Activated CD4-positive, alpha-beta T cell treated with anti-CD3 and anti-CD28 coated beads, Interleukin-2, amount 50 U/mL, for 1 hour (primary cell): ENCODE measurements around the gene TUBGCP2.
"Not testable (repeated sequence)": the region's sequence is repeated elsewhere in the genome, so short reads cannot be mapped to it uniquely, and the experiment has no call there.

Experiments used
- DNase-seq: peaks from one replicate; pipeline ENCODE4 v3.0.0-alpha.2; 2020

TUBGCP2 gene

DNA sequence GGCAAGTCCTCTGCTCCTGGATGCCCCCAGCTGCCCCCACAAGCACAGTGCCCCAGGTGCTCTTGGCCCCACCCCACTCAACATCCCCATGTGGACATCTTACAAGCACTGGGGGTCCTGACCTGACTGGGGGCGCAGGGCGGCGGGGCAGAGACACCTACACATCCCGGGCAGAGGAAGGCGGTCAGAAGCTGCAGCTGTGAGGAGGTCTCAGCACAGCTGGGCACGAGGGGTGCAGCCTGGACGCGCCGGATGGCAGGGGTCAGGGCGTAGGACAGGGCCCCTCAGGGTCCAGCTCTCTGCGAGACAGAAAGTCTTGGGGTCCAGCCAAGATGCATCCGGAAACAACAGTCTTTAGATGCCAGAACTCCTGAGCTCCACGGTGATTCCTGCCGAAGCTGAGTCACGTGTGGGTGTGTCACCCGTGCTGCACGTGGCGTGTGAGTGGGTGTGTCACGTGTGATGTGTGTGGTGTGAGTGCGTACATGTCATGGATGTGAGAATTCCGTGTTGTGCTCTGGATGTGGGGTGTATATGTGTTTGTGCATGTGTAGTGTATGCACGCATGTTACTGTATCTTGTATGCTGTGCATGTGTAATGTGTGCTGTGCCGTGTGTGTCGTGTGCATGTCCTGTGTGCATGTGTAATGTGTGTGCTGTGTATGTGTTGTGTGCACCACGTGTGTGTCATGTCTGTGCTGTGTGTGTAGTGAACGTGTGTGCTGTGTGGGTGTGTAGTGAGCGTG is 65.9 kb downstream of the TUBGCP2 start:
- no peak for DNase-seq

DNA sequence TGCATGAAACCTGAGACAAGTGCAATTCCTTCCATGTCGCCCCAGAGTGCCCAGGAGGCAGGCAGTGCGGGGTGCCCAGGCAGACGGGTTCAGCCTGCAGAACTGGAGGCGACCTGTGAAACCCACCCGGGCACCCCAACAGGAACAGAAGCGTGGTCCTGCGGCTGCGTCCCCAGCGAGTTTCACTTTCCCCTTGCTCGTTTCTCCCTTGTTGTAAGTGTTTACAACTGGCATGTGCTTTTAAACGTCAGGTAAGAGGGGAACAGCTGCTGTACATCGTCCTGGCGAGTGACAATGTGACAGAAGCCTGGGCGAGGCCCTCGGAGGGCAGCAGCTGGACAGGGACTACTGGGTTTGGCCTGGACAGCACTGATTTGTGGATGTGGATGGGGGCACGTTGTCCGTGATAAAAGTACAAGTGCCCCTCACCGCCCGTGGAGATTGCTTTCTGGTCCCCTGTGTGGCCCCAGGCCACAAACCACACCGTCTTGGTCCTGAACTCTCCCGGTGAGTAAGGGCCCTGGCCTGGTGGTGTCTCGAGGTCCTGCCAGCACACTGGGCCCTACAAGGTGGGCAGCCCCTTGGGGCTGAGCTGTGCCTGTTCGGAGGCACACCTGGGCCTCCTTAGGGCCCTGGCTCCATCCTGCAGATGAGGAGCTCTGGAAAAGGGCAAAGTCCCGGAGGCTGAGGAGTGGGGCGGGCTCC is 67.0 kb downstream of the TUBGCP2 start:
- no peak for DNase-seq

DNA sequence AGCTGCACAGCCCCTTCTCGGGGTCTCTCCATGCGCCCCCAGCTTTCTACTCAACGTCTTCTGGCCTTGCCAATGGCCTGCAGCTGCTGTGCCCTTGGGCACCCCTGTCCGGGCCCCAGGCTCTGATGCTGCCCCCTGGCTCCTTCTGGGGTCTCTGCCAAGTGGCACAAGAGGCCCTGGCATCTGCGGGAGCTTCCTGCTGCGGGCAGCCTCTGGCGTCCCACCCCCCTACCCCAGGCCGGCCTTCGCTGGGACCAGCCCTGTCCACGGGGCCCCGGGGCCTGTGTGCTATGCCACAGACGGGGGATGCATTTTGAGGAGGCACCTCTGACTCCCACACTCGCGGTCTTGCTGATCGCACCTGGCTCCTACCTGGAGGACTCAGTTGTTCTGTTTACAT is 68.7 kb downstream of the TUBGCP2 start:
- DNase-seq = no peak

GRCh38 chr10:133238466-133238804 is 70.2 kb downstream of the TUBGCP2 start:
- DNase-seq = no peak

DNA sequence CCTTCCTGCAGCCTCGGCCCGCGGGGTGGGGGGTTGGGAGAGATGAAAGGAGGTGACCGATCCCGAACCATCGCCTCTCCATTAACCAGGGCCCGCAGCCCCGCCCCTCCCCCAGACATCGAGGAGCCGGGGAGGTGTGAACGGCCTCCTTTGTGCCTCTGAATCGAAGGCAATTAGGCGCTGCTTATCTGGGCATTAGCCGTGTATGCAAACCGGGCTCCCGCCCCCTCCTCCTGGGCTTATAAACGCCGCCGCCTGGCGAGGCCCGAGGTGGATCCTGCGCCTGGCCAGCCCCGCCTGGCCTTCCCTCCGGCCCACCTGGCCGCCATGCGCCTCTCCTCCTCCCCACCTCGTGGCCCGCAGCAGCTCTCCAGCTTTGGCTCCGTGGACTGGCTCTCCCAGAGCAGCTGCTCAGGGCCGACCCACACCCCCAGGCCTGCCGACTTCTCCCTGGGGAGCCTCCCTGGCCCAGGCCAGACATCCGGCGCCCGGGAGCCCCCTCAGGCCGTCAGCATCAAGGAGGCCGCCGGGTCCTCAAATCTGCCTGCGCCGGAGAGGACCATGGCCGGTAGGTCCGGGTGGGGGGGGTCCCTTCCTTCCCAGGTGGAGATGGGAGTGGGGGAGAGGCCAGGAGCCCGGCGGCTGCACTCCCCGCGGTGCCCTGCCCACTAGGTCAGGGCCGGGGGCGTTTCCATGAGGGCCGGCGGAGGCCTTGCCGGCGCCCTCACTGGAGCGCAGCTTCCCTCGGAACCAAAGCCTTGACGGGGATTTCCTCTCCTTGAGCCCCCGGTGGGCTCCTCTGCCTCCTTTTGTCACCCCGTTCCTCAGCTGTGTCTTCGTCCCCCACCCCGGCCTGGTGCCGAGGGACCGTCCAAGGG is 70.8 kb downstream of the TUBGCP2 start, which contains the start of gene VENTX:
TSS of gene VENTX (plus strand) at position 268 of the 878 bp plus-strand sequence. CDS start at position 328, 60 bp downstream.
- DNase-seq = no peak

DNA sequence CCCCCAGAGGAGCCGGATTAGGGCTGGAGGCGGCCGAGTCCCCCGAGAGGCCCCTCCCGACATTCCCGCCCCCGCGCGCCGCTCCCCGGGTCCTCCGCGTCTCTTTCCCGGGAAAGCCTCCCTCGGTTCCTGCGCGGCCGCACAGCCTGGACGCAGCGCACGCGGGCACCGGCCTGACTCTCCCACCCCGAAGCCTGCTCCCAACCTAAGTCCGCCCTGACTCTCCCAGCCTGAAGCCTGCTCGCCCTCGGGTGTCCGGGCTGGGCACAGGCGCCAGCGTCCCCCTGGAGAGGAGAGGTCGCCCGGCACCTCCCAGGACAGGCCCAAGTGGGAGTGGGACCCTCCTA is 71.5 kb downstream of the TUBGCP2 start:
- DNase-seq = no peak

DNA sequence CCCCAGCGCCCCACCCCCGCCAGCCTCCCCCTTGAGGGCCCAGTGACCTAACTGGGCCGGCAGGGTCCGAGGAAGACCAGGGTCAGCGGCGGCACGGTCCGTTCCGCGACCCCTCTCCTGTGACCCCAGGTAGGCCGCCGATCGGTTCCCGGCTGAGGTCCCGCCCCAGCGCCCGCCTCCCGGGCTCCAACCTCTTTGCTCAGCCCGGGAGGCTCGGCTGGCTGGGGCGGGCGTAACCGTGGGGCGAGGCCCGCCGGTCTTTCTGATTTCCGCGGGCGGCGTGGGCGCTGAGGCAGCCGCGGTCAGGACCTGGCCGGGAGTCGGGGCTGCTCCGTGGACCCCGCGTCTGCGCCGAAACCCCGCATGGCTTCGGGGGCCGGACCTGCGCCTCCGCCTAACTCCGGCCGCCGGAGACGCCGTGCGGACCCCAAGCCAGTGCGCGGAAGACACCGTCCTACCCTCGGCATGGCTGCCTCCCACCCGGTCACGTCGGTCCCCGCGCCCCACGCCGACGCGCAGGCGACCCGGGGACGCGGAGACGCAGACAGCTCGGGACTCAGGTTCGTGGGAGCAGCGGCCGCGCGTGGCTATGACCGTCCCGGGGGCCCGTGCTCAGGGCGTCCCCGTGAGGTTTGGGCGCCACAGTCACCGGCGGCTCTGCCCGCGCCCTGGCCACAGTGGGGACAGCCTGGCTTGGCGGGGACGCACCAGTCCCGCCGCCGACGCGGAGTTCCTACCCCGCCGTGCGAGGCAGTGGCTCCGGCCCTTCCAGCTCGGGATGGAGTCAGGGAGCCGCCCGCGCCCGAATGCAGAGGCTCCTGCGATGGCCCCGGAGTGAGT is 72.1 kb downstream of the TUBGCP2 start:
- DNase-seq = no peak

DNA sequence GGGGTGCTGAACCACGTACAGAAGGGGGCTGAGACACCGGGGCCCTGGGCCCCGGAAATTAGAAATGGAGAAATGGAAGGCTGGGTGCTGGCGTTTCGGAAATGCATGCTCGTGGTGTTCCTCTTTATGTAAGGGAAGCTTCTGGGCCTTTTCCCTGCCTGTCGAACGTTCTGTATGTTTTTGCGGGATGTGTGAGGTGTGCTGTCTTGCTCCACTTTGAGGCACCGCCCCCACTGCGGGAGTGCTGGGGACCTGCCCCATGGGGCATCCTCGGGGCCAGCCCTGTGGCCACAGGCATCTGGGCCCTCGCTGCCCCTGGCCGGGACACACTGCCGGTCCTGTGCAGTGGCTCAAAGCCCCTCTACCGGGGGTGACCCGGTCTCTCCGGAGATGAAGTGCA is 72.7 kb downstream of the TUBGCP2 start:
- no peak for DNase-seq

GRCh38 chr10:133235265-133235855 is 73.3 kb downstream of the TUBGCP2 start:
- no peak for DNase-seq

- not testable (repeated sequence) for DNase-seq
Measured at GRCh38 chr10:133234796-133235195, 73.9 kb downstream of the TUBGCP2 start.

DNA sequence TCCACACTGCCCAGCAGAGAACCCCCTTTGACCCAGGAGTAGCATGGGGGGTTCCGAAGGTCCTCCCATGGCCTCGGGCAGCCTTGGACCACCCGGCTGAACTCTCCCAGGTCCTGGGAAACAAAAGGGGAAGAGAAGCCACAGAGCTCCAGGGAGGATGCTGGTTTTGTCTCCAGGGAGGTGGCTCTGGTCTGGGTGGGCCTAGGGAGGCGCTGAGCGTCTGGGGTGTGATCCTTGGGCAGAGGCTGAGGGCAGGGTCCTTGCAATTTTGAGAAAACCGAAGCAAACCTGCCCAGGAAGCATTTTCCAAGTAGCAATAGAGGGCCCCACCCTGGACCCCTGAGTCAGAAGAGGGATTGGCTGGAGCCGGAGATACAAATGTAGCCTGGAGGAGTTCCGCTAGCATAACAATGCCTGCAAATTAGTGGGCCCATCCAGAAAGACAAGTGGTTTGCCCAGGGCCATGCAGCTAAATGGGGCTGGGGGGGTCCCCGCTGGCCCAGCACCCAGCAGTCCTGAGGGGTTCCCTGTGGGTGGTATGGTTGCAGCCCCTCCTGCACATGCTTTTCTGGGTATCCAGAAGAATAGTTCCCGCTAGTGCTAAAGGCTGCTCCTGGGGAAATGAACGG is 76.6 kb downstream of the TUBGCP2 start:
- DNase-seq = no peak

DNA sequence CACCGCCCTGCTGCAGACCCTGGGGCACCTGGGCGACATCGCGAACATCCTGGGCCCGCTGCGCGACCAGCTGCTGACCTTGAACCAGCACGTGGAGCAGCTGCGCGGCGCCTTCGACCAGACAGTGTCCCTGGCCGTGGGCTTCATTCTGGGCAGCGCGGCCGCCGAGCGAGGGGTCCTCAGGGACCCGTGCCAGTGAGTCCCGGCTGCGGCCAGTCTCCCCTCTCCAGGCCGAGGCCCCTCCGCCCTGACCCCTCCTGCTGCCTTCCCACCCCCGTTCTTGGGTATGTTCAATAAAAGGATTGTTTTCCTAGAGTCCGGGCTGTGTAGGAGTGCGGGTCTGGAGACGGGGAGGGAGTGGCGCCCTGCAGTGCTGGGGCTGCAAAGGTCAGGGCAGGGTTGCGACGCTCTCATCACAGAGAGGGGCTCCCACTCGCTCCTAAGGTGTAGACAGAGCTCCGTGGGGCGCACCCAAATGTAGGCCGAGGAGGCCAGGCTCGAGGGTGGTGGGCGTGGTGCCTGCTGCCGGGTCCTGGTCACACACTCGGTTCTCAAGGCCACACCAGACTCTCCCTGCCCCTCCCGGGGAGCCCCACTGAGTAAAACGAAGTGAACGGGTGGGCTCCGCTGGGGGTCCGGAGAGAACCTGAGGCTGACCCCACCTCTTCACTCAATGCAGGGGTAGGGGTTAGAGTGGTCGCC is 77.3 kb downstream of the TUBGCP2 start:
- no peak for DNase-seq

DNA sequence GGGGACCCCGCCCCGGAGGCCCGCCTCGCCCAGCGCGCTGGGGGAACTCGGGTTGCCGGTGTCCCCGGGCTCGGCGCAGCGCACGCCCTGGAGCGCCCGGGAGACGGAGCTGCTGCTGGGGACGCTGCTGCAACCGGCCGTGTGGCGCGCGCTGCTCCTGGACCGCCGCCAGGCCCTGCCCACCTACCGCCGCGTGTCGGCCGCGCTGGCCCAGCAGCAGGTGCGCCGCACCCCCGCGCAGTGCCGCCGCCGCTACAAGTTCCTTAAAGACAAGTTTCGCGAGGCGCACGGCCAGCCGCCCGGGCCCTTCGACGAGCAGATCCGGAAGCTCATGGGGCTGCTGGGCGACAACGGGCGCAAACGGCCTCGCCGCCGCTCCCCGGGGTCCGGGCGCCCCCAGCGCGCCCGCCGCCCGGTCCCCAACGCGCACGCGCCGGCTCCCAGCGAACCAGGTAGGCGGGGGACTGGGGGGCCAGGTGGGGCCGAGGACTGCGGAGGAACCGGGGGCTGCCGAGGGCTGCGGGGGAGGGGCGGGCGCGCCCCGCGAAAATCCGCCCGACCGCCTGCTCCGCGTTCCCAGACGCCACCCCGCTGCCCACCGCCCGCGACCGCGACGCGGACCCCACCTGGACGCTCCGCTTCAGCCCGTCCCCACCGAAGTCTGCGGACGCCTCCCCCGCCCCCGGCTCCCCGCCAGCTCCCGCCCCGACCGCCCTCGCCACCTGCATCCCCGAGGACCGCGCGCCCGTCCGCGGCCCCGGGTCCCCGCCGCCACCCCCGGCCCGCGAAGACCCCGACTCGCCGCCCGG is 78.1 kb downstream of the TUBGCP2 start:
- no peak for DNase-seq

GRCh38 chr10:133230044-133230361 is 78.7 kb downstream of the TUBGCP2 start, which contains the start of gene UTF1:
TSS of gene UTF1 (plus strand) at chr10:133230217. CDS start at chr10:133230289, 72 bp downstream.
- no peak for DNase-seq

- no peak for DNase-seq
Measured at GRCh38 chr10:133229265-133230043, 79.2 kb downstream of the TUBGCP2 start.
